Fibroblast of villous mesenchyme (primary cell): Measurements from ENCODE around the gene COL13A1. TPM values are rescaled to one million over a fixed set of nuclear protein-coding genes. Genes with fewer than 3 reads are reported as not detected.
A peak's percentile ranks its signal among the peaks of the same experiment; 100 is the strongest.

Experiments
- DNase-seq: peaks from one replicate; pipeline ENCODE4 v3.0.0-alpha.2; 2010; ENCODE audit warnings: low read depth
- H3K4me3 ChIP-seq: 2 replicates; pipeline ENCODE4 v1.5.1; 2011; ENCODE audit warnings: low read depth, mild to moderate bottlenecking, low read length
- total RNA-seq: library from RNA; depleted of rRNA; stranded (reverse); fragments of >200 nt; gene quantifications from 2 replicates; pipeline ENCODE4 v1.2.3, GENCODE V29; 2012
- TF ChIP-seq, protein P1 (sequence below): IDR thresholded peaks from 2 replicates; pipeline ENCODE4 v1.5.1; 2012; ENCODE audit warnings: low read depth, mild to moderate bottlenecking, low read length; ENCODE audit not compliant: insufficient read depth

Gene COL13A1
- total RNA-seq, 1 donor: 3.5 TPM

DNA sequence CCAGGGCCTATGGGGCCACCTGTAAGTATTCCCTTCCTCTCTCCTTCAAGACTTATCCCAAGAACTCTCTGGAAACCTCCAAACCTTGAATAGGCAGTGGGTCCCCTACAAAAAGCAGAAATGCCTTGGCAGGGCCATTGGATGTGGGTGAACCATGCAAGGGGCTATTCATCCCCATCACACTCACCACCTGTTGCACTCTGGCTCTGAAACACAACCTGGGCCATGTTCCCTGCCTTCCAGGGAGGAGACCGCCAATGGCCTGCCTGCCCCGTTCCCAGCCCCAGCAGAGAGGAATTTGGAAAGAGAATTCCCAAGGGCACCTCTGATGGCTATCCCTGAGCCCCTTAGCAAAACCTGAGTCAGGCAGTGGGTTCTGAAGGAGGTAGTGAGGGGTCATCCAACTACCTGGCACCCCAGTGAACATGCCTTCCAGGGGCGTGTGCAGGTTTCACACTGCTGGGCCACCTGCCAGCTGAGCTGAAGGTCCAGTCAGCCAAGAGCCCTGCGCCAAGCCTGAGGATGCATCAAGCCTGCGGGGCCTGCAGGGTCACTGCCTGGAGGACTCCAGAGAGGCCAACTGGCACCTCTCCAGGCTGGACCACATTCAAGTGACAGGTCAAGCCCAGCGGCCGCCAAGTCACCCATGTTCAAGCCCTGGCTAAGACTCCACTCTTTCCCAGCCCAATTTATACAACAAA, 101.3 kb downstream of the COL13A1 start:
- no peak overlapping the region for H3K4me3 ChIP-seq
- DNase-seq: no peak
- TF ChIP-seq, protein P1, sequence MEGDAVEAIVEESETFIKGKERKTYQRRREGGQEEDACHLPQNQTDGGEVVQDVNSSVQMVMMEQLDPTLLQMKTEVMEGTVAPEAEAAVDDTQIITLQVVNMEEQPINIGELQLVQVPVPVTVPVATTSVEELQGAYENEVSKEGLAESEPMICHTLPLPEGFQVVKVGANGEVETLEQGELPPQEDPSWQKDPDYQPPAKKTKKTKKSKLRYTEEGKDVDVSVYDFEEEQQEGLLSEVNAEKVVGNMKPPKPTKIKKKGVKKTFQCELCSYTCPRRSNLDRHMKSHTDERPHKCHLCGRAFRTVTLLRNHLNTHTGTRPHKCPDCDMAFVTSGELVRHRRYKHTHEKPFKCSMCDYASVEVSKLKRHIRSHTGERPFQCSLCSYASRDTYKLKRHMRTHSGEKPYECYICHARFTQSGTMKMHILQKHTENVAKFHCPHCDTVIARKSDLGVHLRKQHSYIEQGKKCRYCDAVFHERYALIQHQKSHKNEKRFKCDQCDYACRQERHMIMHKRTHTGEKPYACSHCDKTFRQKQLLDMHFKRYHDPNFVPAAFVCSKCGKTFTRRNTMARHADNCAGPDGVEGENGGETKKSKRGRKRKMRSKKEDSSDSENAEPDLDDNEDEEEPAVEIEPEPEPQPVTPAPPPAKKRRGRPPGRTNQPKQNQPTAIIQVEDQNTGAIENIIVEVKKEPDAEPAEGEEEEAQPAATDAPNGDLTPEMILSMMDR: no peak

DNA sequence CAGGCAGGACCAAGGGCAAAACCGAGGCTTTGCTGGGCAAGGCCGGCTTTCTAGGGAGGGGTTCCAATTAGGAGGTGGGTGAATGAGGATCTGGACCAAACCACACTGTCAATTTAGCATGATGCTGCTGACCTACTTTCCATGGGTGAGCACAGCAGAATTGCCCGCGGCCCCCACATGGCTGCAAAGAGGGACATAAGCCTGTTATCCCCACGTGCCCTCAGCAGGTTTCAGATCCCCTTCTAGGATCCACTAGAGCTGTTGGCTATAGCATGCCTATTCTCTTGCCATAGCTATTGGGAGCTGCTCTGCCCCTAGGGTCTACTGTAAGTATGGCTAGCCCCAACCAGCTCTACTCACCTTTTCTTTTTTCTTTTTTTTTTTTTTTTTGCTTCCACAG, 102.8 kb downstream of the COL13A1 start:
- H3K4me3 ChIP-seq: no peak overlapping the region
- DNase-seq: no peak
- TF ChIP-seq, protein P1: no peak

GRCh38 chr10:69906425-69906824, 104.7 kb downstream of the COL13A1 start:
- DNase-seq: no peak
- TF ChIP-seq, protein P1: no peak
- no peak overlapping the region for H3K4me3 ChIP-seq

GRCh38 chr10:69907517-69907916, 105.8 kb downstream of the COL13A1 start:
- no peak for DNase-seq
- TF ChIP-seq, protein P1: no peak
- no peak overlapping the region for H3K4me3 ChIP-seq

DNA sequence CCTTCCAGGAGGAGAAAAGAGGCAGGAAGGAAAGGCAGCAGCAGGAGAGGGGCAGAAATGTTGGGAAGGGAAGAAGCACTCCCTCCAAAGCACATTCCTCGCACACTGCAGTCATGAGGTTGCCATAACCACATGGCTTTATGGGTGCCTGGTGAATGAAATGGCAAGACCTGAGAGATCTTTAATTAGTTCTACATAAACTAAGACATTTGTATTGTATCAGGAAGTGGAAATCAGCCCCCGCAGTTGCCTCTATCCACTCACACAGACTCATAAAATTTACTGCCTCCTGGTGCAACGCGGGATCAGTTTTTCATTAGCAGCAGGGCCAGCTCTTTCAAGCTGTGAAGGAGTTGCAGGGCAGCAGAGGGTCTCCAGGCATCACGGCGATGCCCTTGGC, 106.4 kb downstream of the COL13A1 start:
- H3K4me3 ChIP-seq: no peak overlapping the region
- TF ChIP-seq, protein P1: no peak
- DNase-seq: peak; percentile 8

DNA sequence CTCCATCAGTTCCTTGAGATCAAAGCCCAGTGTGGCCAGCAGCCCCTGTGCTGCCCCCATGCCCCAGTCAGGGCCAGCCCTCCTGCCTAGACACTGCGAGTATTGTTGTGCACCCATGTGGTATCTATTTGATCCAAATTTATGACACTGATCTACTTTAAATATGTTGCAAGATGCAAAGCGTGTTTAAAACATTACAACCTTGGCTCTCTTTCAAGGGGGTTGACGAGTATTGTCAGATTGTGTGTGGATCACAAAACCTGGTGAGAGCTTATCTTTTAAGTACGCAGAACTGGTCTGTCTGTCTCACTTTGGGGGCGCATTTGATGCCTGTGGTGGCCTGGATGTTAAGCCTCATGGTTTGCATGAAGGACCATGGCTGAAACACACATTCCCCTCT, 108.9 kb downstream of the COL13A1 start:
- TF ChIP-seq, protein P1: no peak
- no peak for DNase-seq
- H3K4me3 ChIP-seq: no peak overlapping the region
